Fibroblast of the conjunctiva (primary cell): ENCODE results near the gene STAMBPL1.

Experiments used
- DNase-seq: peaks from one replicate; pipeline ENCODE4 v3.0.0-alpha.2; 2010; ENCODE audit warnings: low read depth

STAMBPL1 gene

GRCh38 chr10:88893611-88894010 is 13.6 kb downstream of the STAMBPL1 start:
- DNase-seq = no peak

GRCh38 chr10:88895250-88895649 is 15.2 kb downstream of the STAMBPL1 start:
- no peak for DNase-seq

- no peak for DNase-seq
Measured at GRCh38 chr10:88896372-88896993, 16.4 kb downstream of the STAMBPL1 start.

- DNase-seq = no peak
Measured at GRCh38 chr10:88896994-88897853, 17.2 kb downstream of the STAMBPL1 start.

- DNase-seq = no peak
Measured at GRCh38 chr10:88898727-88899126, 18.7 kb downstream of the STAMBPL1 start.

DNA sequence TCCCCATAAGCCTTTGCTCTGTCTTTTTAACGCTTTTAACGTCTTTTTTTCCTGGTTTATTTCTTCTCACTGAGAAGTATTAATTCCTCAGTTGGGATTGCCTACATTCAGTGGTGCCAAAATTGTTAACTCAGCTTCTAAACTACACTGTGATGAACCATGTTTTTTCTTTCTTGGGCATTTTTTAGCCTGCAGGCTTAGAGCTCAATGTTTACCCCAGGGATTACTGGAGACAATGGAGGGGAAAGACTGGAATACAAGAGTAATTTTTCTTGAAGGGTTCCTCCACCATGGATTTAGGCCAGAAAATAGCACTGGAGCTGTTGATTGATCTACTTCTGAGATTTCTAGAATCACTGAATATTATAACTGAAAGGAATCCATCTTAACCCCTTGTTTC is 19.8 kb downstream of the STAMBPL1 start:
- DNase-seq = no peak

- no peak for DNase-seq
Measured at GRCh38 chr10:88901206-88901983, 21.4 kb downstream of the STAMBPL1 start.

DNA sequence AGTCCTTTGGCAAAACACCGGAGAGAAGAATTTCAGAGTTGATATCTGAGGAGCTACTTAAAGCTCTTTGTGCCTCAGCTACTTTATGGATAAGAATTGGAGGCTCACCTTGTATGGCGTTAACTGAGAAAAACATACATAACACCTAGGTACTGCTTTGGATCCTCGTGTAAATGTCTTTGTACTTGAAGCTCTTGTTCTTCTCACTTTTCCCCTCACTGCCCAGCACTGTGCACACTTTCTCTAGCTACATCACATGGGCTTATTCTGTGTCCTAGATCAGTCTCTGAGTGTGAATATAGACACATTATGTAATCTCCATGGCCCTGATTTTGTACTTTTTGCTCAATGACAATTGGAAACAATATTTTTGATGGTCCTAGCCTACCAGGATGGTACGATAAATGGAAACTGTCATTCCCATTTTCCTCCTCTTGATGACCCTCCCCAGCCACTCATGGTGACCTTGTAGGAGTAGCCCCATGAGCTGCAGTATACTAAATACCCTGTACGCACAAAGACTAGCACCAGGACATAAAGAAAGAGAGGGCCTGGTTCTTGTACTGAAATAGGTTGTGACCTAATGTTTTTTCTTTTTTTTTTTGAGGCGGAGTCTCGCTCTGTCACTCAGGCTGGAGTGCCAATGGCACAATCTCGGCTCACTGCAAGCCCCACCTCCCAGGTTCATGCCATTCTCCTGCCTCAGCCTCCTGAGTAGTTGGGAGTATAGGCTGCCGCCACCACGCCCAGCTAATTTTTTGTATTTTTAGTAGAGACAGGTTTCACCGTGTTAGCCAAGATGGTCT is 22.1 kb downstream of the STAMBPL1 start:
- DNase-seq = no peak

DNA sequence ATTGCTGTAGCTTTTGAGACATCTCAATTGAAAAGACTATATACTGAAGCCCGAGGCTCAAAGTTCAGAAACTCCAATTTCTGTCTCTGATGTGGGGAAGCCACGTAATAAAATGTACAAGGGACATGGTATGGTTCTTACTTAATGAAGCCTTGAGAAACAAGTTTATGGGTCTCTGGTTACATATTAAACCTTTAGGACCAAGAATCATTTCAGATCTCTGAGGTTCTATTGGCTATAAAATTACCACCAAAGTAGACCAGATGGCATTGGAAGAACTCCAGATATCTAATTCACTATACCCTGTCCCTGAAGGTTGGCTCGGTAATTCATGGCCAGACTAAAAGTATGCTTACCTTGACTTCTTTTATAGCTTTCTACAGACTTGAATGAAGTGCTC is 23.7 kb downstream of the STAMBPL1 start:
- DNase-seq = no peak

GRCh38 chr10:88906921-88907320 is 26.9 kb downstream of the STAMBPL1 start:
- no peak for DNase-seq

GRCh38 chr10:88908194-88908593 is 28.1 kb downstream of the STAMBPL1 start:
- no peak for DNase-seq

DNA sequence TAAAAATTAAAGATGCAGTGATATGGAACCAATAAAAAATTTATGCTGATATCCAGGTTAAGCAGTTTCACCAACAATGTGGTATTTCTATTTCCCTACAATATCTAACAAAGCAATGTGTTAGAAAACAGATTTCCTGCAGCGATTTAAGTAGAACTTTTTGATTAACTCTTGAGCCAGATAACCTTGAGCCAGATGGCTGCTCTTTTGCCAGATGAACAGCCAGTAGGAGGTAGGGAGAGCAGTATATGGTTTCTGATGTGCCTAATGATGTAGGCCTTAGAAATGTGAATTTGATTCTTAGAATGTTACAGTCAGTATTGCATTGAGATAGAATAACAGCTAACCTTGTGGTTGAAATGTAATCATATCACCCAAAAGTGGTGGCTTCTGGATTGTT is 31.1 kb downstream of the STAMBPL1 start:
- no peak for DNase-seq

GRCh38 chr10:88911851-88912250 is 31.8 kb downstream of the STAMBPL1 start:
- DNase-seq = no peak

DNA sequence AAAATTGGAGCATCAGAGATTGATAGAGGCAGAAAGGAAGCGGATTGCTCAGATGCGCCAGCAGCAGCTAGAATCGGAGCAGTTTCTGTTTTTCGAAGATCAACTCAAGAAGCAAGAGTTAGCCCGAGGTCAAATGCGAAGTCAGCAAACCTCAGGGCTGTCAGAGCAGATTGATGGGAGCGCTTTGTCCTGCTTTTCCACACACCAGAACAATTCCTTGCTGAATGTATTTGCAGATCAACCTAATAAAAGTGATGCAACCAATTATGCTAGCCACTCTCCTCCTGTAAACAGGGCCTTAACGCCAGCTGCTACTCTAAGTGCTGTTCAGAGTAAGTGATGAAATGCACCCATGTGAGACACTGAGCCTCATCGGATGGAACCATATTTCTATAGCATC is 33.1 kb downstream of the STAMBPL1 start:
- DNase-seq = no peak

DNA sequence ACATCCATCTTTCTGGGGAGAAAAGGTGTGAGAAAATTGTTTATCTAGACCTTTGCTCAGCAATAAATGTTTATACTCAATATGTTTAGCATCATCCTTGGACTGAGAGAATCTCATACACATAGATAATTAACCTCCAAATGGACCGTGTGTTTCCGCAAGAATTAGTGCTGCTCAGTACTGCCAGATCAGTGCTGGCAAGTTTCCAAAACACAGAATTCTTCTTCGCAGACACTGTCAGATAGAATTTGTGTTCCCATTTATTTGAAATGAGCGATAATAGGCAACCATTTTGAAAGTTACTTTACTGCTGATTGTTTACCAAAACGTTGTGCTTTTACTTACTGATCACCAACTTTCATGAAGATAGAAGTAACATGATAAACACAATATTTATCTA is 33.7 kb downstream of the STAMBPL1 start:
- no peak for DNase-seq

DNA sequence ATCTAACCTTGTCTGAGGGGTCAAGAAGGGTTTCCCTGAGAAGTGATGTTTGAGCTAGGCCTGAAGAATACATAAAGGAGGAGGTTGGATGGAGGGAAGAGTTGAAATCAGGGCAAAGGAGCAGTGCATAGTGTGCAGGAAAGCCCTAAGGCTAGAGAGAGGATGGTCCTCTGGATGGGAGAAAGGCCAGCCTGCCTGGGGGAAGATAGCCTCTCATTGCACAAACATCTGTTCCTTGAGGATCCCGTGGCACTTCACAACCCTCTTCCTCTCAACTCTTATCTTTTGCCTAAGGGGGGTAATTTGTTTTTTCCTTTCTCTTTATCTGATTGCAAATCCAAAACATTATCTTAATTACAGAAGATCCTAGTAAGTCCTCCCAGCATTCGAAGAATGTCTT is 35.7 kb downstream of the STAMBPL1 start:
- no peak for DNase-seq

DNA sequence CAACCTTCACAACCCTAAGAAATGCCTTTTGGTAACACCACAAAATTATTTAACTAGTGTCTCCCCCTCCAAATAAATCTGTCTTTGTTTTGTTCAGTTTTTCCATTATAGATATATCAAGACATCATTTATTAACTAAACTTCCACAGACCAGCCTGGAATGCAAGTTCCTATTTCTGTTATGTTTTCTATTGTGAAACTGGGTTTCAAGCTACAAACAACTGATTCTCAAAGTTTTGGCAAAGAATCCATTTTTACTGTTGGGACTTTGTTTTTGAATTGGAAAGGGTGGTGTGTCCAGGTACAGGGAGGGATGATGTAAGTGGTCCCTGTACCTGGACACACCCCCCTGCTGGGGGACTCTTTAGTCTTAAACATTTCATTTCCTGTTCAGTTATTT is 36.2 kb downstream of the STAMBPL1 start:
- no peak for DNase-seq

DNA sequence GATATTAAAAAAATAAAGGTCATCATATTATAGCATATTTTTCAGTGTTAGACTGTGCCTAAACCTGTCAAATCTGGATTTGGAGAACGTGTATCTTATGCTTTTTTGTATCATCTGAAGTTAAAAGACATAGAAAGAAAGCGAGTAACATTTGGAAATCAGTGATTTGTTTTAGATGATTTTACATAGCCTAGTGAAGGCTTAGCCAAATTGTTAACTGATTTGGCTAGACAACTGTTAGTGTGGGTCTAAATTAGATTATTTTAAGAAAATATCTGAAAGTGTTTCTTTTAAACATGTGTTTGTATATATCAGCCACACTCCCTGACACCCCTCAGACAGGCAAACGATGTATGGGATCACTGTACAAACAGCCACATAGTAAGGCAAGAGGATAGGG is 36.9 kb downstream of the STAMBPL1 start:
- no peak for DNase-seq

DNA sequence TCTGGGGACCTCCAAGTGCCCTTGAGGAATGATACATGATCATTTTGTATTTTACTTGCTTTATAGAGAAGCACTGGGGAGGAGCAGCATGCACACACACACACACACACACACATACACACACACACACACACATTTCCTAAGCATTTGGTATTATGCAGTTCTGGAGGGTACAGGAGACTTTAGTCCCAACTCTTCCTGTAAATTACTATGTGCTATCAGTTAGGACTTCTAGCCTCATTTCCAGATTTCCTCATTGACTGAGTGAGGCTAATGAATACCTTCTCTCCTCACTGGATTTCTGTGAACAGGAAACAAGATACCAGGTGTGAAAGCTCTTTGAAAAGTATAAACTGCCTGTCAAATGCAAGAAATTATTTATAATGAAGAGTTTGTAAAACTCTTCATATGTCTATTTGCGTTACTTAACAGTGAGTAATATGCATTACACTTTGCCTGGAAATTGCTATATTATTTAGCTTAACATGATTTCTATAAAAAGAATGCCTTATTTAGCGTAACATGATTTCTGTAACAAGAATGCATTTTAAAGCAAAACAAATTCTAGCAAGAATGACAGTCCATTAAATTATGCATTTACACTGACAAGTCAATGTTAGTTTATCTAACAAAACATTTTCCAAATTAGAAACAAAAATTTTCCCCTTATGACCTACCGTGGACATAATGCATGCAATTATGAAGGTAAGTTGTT is 38.3 kb downstream of the STAMBPL1 start:
- no peak for DNase-seq

DNA sequence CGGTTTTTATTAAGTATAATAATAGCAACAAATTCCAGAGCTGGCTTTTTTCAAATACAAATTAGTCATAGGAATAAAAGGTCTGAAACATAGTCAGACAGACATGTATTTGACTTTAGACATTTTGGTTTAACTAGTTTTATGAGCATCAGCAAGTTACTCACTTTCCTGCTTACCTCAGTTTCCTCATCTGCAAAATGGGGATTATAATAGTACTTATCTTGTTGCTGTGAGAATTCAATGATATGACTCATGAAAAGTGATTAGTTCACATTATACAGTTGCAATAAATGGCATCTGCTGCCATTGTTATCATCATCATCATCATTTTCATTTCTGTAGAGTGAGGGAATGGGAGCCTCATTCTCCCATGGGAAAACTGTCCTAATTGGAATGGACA is 39.0 kb downstream of the STAMBPL1 start:
- DNase-seq = no peak

GRCh38 chr10:88920198-88920597 is 40.2 kb downstream of the STAMBPL1 start:
- no peak for DNase-seq
